GM04503 (cell line): ENCODE measurements around the gene SHD.
"Not testable (repeated sequence)": the region's sequence is repeated elsewhere in the genome, so short reads cannot be mapped to it uniquely, and the experiment has no call there.

Experiments
- DNase-seq: peaks from one replicate; pipeline ENCODE4 v3.0.0-alpha.2; 2012; ENCODE audit warnings: low read depth

Gene SHD

DNA sequence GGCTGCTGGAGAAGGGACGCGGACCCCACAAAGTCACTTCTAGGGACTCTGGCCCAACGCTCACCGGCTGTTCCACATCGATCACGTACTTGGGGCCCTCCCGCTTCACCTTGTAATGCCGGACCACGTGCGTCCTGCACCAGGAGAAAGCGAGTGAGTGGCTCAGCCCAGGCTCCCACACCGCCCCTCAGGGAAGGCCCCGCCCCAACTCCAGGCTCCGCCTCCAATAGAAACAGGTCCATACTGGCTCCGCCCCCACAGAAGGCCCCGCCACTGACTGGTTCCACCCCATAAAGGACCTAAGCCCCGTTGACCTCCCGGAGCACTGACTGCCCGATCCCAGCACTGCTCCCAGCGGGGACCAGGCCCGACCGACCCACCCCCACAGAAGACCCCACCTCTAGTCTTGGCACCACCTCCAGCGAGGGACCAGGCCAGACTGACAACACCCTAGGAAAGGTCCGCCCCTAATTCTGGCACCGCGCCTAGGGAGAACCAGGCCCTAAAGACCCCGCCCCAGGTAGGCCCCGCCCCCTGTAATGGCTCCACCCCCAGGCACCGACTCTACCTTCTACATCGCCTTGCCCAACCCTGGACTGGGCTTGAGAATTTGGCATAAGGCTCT is 48.3 kb downstream of the SHD start:
- no peak for DNase-seq

DNA sequence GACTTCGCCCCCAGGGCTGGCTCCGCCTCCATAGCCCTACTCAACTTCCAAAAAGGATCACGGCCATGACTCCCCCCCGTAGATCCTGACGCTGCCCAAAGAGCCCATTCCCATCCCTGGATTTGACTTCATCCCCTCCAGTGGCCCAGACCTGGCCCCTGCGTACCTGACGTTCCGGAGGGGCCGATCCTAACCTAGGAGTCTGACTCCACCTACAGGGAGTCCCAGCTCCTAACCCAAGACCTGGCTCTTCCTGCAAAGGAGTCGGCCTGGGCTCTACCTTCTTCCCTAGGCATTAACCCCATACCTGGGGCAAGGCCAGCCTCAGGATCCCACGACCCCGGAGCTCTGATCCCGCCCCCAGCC is 48.8 kb downstream of the SHD start:
- no peak for DNase-seq

DNA sequence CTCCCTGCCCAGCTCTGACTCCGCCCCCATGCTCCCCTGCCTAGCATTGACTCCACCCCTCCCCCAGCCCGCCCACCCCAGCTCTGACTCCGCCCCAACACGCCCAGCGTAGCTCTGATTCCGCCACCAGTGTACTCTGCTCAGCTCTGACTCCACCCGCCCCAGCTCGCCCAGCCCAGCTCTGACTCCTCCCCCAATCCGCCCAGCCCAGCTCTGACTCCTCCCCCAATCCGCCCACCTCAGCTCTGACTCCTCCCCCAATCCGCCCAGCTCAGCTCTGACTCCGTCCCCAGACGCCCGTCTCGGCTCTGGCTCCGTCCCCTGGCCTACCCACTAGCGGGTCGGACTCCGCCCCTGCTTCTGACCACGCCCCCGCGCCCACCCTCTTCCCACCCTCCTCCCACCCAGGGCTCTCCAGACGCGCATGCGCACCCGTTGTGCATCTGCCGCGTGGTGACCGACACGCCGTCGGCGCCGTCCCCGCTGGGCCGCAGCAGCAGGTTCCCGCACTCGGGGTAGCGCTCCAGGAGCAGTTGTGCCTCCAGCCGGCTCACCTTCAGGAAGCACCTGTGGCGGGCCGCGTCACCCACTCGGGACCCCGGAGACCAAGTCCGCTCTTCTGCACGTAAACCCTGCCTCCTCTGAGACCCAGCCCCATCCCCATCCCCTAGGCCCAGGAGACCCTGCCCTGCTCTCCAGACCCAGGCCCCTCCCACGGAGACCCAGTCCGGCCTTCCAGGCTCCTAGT is 49.4 kb downstream of the SHD start:
- no peak for DNase-seq

DNA sequence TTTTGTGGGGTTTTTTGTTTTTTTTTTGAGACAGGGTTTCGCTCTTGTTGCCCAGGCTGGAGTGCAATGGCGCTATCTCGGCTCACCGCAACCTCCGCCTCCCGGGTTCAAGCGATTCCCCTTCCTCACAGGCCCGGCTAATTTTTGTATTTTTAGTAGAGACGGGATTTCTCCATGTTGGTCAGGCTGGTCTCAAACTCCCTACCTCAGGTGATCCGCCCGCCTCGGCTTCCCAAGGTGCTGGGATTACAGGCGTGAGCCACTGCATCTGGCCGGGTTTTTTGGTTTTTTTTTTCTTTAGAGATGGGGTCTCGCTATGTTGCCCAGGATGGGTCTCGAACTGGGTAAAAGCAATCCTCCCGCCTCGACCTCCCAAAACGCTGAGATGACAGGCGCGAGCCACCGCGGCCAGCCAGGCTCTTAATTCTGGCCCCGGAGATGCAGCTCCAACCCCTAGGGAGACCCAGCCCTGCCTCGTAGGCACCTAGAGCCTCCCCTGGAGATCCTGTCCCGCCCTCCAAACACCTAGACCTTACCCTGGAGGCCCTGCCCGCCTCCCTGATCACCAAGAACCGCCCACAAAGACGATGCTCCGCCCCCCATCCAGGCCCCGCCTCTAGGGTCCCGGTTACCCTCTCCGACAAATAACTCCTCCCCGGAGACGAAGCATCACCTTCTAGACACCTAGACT is 50.1 kb downstream of the SHD start:
- not testable (repeated sequence) for DNase-seq

DNA sequence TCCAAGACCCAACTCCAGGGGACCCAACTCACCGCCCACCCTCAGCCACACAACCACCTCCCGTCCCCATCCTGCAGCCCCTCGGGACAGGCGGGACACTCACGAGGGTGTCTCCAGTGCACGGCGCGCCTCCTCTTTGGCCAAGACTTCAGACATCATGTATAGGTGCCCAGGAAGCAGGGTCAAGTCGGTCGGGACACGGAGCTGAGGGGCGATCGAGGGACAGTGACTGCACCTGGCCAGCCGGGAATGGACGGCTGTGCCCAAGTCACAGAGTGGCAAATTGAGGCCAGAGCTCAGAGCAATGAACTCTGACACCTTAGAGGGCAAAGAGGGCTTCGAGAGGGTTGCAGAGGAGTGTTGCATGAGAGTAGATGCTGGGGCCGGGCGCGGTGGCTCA is 50.8 kb downstream of the SHD start:
- no peak for DNase-seq

DNA sequence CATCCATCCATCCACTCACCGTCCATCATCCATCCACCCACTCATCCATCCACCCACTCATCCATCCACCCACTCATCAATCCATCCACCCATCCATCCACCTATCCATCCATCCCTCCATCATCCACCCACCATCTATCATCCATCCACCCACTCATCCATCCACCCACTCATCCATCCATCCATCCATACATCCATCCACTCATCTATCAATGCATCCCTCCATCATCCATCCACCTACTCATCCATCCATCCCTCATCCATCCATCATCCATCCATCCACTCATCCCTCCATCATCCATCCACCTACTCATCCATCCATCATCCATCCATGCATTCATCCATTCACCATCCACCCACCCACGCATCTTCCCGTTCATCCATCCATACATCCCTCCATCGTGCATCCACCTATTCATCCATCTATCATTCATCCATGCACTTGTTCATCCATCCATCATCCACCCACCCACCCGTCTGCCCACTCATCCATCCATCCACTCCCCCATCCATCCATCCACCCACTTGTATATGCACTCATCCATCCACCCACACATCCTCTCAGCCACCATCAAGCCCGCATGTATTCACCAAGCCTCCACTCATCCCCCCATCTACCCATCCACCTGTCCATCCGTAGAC is 56.0 kb downstream of the SHD start:
- no peak for DNase-seq

DNA sequence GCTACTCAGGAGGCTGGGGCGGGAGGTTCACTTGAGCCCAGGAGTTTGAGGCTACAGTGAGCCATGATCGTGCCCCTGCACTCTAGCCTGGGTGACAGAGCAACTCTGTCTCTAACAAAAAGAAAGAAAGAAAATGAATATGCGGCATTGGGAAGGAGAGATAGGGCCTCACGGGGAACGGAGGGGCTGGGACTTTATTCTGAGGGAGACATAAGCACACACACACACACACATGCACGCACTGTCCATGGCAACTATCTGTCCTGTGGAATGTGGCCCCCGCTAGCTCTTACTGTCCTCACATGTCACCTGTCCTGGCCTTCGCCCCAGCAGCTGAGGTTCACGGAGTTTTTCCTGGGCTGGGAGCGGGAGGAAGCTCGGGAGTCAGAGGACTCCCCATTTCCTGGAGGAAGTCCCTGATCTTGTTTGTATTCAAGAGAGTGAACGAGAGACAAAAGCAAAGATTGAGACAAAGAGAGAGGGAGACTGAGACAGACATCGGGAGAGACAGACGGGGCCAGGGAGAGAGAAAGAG is 58.9 kb downstream of the SHD start:
- DNase-seq = no peak

DNA sequence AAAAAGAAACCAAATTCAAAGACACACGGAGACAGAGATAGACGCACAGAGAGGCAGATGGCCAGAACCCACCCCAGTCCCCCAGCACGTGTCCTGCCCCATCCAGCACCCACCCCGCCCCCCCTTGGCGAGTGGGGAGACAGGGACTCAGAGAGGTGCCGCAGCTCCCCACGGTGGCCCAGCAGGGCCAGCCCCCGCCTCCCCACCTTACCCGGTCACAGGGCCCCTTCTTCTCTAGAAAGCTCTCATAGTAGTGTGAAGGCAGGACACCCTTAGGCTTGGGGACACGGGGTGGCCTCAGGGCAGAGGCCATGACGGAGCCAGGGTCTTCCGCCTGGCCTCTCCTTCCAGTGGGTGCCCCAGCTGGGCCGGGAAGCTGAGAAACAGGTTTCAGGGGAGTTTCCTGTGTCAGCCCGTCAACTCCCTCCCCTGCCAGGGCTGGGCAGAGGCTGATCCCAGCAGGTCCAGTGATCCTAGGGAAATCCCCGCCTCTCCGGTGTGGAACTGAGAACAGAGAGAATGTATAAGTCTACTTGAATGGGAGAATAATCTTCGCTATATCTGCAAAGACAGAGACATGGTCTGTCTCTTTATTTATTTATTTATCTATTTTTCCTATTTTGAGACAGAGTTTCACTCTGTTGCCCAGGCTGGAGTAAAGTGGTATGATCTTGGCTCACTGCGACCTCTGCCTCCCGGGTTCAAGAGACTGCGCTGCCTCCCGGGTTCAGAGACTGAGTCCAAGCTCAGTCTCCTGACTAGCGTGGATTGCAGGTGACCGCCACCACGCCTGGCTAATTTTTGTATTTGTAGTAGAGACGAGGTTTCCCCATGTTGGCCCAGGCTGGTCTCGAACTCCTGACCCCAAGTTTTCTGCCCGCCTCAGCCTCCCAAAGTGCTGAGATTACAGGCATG is 59.6 kb downstream of the SHD start, which contains the start of gene STAP2:
TSS of gene STAP2 (minus strand) at position 387 of the 915 bp plus-strand sequence. CDS start at position 313, 74 bp downstream.
- DNase-seq = no peak
